Epithelial cell of esophagus (primary cell): ENCODE measurements around the gene ST6GALNAC5.

ENCODE experiments used
- DNase-seq: peaks from one replicate; pipeline ENCODE4 v3.0.0; 2010; ENCODE audit warnings: low read depth
- H3K4me3 ChIP-seq: 2 replicates; pipeline ENCODE4 v1.5.1; 2011; ENCODE audit warnings: mild to moderate bottlenecking, low read length, control low read depth
- TF ChIP-seq, protein P1 (sequence below): IDR thresholded peaks from 2 replicates; pipeline ENCODE4 v1.5.1; 2011; ENCODE audit warnings: low read depth, mild to moderate bottlenecking, low read length, control low read depth, inconsistent platforms; ENCODE audit not compliant: insufficient read depth; ENCODE audit errors: missing control alignments

ST6GALNAC5 gene

DNA sequence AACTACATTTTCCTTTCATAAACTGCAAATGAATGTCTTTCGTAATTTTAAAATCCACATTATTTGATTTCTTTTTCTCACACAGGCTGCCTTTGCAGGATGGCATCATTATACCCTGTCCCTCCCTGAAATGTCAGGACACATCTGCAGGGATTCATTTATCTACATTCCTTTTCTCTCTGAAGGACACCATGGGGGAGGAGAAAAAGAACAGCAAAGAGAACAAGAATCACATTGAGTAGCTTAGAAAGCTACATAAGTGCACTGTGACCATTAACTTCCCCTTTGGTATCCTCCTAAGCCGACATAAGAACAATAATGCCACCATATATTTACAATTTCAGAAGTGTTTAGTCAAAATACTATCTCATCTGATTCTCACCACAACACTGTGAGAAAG is 222.5 kb downstream of the ST6GALNAC5 start:
- no peak overlapping the region for H3K4me3 ChIP-seq
- TF ChIP-seq, protein P1, sequence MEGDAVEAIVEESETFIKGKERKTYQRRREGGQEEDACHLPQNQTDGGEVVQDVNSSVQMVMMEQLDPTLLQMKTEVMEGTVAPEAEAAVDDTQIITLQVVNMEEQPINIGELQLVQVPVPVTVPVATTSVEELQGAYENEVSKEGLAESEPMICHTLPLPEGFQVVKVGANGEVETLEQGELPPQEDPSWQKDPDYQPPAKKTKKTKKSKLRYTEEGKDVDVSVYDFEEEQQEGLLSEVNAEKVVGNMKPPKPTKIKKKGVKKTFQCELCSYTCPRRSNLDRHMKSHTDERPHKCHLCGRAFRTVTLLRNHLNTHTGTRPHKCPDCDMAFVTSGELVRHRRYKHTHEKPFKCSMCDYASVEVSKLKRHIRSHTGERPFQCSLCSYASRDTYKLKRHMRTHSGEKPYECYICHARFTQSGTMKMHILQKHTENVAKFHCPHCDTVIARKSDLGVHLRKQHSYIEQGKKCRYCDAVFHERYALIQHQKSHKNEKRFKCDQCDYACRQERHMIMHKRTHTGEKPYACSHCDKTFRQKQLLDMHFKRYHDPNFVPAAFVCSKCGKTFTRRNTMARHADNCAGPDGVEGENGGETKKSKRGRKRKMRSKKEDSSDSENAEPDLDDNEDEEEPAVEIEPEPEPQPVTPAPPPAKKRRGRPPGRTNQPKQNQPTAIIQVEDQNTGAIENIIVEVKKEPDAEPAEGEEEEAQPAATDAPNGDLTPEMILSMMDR = no peak
- no peak for DNase-seq

DNA sequence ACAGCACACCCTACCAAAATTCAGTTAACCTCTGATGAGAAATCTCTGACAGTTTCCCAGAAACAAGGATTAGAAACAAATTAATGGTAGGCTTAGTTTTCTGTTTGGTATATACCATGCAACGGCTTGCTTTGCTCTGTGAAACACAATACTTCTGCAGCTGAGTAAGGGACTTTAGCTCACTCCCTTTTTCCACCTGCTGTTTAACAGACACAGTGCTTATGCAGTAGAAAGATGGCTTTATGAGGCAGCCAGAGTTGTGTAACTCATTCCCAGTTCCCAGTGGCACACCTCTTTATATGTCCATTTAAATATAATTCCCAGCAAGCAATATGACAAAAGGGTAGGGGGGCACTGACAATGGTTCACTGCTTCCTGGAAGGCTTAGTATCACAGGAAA is 228.0 kb downstream of the ST6GALNAC5 start:
- no peak overlapping the region for H3K4me3 ChIP-seq
- no peak for DNase-seq
- TF ChIP-seq, protein P1 = no peak

DNA sequence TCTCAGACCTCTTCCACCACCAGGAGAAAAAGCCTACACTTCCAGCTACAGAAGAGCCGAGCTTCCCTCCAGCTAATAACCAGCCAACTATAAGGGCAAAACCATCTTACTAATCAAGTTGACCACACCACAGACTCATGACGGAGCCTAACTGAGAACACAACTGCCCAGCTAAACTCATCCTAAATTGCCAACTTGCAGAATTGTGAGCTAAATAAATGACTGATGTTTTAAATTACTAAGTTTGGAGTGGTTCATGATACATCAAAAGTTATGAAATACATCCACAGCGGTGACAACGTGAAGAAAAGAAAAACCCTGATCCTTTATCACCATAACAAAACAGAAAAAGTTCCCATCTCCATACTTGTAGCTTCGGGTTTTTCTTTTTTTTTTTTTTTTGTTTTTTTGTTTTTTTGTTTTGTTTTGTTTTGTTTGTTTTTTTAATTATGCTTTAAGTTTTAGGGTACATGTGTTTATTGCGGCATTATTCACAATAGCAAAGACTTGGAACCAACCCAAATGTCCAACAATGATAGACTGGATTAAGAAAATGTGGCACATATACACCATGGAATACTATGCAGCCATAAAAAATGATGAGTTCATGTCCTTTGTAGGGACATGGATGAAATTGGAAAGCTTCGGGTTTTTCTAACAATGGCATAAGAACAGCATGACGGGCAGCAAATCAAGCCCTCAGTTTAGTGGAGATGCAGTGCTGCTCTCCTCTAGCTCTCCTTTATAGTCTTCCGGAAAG is 229.4 kb downstream of the ST6GALNAC5 start:
- TF ChIP-seq, protein P1 = no peak
- H3K4me3 ChIP-seq = no peak overlapping the region
- no peak for DNase-seq

DNA sequence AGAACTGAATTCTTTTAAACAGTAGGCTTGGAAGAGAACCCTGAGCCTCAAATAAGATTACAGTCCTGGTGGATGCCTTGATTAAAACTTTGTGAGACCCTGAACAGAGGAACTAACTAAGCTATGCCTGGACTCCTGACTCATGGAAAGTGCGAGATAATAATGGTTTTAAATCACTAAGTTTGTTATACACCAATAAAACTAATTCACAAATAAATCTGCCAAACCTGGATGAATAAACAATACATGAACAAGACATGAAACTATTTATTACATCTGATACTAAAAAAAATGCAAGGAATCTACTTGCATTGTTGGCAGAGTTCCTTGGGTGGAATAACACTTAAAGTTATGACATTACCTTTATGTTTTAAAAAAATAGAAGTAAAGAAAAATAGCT is 233.6 kb downstream of the ST6GALNAC5 start:
- TF ChIP-seq, protein P1 = no peak
- DNase-seq = no peak
- H3K4me3 ChIP-seq = no peak overlapping the region

DNA sequence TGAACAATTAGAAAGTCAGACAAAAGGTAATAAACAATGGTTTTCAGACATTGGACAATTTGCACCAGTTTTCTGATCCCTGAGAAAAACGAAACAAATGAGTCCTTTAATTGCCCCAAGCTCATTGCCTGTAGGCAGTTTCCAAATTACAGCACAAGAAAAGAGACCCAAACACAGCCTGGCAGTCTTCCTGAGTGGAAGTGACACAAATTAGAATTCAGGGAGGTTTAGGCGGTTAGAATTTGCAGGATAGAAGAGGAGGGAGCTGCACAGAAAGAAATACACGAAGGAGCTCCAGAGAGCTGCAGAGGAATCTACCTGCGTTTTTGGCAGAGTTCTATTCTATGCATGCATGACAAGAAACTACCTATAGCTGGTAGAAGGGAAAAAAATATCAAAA is 236.2 kb downstream of the ST6GALNAC5 start:
- TF ChIP-seq, protein P1 = no peak
- no peak overlapping the region for H3K4me3 ChIP-seq
- DNase-seq = no peak

DNA sequence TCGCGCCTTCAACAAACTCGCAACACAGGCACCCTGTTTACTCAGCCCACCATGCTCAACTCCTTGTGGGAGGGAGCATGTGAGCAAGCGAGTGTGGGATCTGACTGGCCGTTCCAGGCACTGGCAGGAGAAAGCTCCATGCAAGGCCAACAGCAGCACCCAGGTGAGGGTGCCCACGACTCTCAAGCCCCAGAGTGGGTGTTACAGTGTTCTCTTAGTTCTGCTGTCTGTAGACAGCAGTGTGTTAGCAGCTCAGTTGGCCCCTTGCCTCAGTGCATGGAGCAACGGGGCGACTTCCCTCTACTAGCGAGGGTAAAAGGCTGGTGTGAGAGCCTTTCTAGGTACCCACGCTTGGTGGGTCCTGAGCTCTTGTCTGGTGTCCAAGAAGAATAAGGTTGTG is 237.4 kb downstream of the ST6GALNAC5 start:
- TF ChIP-seq, protein P1 = no peak
- no peak for DNase-seq
- no peak overlapping the region for H3K4me3 ChIP-seq
